GM18499 (cell line): Measurements from ENCODE around the gene TCF12.
"Not testable (repeated sequence)": the region's sequence is repeated elsewhere in the genome, so short reads cannot be mapped to it uniquely, and the experiment has no call there.

Experiments used
- ATAC-seq: cut with Tn5 transposase; IDR thresholded peaks from one replicate; pipeline ENCODE4 v1.9.1; 2021; ENCODE audit warnings: moderate number of reproducible peaks; ENCODE audit not compliant: insufficient read depth, unreplicated experiment

The TCF12 gene

DNA sequence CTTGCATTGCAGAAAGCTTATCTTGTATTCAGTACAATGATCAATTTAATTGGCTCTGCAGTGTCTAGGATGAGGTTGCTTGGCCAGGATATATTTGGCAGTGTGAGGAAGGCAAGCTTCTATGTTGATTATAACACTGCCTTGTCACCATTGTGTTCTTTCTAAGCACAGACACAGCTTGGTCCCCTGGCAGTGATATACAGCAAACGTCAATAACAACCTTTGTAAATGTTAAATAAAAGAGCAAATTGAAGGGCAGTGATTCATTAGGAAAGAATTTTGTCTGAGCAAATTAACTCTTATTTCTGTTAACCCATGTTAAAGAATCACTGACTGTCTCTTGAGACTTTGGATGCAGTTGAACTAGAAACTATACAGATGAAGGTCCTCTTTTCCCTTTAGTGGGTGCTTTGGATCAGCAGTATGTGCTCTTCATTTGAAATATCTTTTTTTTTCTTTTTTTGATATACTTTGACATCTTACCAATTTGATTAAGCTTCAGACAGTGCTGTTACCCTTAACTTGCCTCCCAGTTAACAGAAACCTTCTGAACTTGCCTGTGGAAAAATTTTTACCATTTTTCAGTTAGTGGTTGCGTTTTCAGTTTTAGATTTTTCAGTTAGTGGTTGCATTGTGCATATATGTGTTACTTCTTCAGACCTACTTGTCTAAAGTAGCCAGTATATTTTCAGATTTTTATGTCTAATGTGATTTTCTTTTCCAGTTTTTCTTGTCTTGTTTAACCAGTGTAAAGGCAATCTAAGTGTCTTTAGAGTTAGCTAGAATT is 199.8 kb downstream of the TCF12 start:
- no peak for ATAC-seq

DNA sequence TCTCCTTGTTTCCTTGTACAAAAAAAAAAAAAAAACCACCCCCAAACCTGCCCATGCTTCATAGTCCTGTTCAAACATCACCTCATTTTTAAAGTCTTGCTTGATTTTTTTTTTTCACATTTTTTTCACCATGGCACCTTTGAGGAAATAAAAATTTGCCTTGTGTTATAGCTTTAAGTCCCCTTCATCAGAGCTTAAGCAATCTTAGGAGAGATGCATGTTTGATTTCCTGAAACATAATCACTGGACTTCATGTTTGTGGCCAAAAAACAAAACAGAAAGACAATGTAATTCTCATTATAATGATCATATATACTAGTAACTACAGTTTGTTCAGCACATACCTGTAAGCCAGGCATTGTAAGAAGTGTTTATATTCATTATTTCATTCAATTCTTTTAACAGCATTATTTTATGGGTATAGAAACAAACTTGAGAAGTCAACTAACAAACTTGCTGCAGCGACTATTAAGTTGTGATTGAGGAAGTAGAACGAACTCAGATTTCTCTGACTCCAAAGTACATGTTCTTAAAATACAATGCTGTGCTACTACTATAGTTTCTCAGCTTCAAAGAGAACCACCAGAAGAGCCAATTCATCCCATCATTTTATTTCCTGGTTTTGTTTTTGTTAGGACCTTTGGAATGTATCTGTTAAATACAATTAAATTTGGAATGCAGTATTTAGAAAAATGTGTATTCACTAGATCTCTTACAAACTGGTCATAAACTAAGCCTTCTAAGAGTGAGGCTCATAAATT is 203.8 kb downstream of the TCF12 start:
- no peak for ATAC-seq

DNA sequence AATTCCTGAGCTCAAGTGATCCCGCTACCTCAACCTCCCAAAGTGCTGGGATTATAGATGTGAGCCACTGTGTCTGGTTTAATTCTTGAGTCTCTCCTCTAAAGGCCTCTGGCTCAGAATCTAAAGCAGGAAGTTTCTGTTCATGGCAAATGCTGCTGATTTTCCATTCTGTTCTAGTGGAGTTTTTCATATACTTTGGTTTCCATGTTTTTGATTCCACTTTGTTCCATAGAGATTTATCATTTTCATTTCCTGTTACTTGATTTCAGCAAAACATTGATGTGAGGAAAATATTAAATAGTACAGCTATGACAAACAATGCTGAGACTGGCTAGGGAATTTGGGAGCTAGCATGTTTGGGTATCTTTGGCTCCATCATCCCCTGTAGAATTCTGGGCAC is 205.6 kb downstream of the TCF12 start:
- ATAC-seq = no peak

DNA sequence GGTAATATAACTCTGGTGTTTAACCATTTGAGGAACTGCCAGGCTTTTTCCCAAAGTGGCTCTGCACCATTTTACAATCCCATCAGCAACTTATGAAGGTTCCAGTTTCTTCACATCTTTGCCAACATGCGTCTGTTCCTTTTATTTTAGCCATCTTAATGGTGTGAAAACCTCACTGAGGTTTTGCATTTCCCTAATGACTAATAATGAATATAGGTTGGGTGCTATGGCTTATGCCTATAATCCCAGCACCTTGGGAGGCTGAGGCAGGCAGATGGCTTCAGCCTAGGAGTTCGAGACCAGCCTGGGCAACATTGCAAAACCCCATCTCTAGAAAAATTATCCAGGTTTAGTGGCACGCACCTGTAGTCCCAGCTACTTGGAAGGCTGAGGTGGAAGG is 210.6 kb downstream of the TCF12 start:
- no peak for ATAC-seq

DNA sequence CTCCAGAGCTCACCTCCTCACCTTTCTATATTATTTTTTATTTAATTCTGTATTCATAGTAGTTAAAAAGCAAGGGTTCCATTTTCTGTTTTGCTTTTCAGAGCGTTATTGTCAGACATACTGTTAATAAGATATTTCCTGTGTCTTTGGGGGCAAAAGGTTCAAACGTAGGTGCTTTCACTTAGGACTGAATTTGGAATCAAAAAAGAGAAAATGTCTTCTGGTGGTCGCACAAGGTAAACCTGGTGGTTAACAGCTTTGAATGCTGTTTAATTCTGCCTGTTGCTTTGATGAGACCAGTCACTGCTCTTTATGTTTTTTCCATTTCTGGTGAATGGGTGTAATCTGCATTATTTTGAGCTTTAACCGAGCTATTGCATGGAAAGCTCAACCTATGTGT is 212.5 kb downstream of the TCF12 start:
- ATAC-seq = no peak

DNA sequence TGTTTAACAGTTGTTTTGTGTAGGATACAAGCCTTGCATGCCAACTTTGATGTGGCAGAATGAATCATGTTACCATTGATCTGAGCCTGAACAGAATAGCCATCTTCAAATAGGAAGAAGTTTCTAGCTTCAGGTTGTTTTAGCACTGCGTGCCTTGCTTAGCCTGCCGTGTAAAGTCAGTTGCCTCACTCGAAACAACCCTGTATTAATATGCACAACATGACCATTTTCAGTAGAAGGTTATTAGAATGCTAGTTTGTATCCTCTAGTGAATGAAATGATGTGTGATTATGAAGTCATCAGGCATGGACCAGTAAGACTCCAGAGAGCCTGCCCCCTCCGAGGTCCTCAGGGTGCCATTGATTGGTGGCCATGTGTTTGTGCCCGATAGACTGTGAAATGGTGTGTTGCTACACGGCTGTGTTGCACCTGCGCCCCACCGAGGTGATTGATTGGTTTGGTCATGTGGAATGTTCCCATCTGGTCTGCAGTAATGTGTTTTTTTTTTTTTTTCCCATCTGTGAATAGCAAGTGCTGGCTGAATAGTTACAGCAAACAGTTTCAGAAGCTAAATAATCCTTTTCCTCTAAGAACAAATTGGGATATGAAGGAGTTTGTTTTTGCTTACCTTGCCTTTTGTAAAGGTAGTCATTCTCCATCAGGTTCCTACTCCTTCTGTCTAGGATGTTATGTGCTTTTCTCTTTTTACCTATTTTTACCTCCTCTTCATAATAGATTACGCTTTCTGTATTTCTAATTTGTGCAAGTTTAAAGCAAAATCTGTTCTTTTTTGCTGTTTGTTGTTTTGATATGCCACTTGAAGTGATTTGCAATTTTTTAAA is 214.9 kb downstream of the TCF12 start:
- ATAC-seq = no peak

DNA sequence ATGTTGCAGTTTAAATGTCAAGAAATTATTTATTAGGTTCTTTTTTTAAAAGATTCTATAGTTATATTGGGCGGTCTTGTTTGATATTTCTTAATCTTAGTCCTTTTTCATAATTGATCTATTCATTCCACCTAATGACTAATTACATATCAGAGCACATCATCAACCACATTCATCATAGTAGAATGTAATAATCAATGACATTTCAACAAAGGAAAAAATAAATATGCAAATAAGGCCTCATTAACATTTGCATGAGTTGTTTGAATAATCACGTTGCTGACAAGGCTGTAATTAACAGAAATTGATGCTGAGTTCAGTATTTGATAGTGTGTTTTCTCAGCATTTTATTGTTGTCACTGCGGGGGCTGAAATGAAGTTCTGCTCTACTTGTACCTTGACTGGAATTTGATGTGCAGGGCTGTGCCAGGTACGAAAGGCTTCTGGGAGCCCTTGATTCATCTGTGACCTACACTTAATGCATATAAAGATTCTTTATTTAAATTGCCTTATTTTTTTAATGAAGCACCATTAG is 215.7 kb downstream of the TCF12 start:
- ATAC-seq = no peak

DNA sequence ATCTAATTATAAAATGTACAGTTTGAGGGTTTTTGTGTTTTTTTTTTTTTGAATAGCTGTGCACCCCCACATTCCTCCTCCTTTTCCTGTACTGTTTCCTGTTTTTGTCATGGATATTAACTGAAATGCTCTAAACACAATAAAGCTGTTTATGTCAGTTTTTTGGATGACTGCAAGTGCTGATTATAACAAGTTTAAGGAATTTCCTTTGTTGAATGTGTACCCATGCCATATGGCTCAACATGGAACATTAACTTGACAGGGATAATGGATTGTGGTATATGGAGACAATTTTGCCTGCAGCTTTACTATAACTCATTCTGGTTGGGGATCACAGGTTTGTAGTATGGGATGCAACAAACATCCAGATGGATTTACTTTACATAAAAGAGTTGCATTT is 216.4 kb downstream of the TCF12 start:
- no peak for ATAC-seq

DNA sequence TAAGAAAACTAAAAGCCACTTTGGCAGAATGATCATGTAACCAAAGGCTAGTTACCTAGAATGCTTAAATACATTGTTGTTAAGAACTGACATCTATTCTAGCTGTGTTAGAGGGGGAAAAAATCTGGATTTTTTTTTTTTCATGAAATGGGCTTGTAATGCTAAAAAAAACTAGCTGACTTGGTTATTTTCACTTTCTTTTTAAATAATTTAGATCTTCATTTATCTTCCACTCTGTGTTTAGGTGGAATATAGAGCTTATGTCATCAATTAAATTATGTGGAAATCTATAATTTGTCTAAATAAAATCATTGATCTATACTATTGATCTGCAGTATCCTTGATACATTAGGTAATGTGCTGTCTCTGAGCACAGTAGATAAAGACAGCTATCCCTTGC is 217.4 kb downstream of the TCF12 start:
- ATAC-seq = no peak

DNA sequence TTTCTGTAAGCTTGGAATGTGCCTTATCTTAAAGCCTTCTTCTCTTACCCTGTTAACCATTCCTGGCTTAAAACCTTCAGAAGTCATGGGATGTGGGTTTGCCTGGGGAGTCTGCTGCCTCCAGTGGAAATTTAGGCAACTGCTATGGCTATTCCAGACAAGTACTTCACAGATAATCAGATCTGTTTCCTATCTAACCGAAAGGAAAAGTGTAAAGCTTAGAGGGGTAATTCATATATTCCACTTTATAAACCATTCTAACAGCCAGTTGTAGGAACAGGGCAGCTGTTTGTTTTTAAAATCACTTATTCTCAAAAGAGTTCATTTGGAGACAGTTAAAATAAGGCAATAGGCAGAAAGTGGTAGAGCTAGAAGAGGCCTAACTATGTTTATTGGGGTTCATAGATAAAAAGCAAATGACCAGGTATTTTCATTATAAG is 219.9 kb downstream of the TCF12 start:
- no peak for ATAC-seq

DNA sequence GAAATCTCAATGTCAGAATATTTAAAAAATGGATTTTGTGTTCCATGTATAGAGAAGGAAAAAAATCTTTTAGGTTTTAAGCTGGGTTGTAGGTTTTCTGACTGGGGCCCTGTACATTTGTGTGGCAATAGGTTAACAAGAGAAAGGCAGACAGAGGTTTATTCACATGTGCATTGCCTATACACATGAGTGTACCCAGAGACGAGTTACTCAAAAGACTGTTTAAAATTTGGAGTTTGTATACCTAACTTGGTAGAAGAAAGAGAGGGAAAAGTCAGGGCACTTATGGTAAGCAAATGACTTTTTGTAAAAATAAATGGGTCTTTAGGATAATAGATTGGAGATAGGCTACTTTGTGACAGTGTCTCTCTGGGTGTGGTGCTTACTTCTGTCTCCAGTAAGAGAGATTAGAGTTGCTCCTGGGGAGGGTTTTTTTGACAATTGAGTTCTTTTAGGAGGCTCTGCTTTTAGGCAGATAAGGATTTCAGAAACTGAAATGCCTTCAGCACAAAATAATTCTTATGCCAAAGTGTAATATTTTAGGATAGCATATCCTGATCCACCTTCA is 225.2 kb downstream of the TCF12 start:
- ATAC-seq = no peak

DNA sequence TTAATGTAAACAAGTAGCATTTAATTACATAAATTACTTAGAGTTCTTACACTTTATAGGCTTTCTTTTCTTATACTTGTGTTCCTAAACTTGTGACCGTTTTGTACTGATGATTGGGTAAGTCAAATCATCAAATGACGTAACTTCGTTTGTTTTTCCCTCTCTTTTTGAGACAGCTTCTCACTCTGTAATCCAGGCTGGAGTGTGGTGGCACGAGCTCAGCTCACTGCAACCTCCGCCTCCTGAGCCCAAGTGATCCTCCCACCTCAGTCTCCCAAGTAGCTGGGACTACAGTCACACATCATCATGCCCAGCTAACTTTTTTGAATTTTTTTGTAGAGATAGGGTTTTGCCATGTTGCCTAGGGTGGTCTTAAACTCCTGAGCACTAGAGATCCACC is 226.0 kb downstream of the TCF12 start:
- ATAC-seq = no peak

DNA sequence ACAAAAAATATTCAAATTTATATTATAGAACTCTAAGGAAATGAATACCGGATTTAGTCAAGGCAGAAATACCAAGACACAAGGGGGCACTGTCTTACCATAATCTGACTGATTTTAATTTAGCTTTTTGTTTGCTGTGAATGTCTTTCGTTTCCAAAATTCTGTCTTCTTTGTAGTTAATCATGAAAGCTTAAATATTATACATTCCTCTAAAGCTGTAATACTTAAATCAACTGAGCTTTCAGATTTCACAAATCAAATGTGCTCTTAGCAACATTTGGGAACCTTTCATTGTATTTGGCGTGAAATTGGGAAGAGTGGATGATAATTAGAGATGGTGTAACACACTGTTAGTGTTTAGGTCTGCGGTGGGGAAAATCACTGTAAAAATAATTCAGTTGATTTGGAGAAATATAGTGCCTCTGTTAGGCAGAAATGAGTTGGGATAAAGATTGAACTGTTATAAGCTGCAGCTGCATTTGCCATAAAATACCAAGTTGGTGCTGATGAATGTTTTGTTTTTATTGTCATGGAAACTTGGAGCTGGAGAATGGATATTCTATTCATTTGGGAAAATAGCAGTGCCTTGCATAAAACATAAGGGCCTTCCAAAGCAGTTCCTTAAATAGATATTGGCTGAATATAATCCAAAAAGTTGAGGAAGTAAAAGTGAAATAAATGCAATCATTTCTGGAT is 228.2 kb downstream of the TCF12 start:
- ATAC-seq = no peak

DNA sequence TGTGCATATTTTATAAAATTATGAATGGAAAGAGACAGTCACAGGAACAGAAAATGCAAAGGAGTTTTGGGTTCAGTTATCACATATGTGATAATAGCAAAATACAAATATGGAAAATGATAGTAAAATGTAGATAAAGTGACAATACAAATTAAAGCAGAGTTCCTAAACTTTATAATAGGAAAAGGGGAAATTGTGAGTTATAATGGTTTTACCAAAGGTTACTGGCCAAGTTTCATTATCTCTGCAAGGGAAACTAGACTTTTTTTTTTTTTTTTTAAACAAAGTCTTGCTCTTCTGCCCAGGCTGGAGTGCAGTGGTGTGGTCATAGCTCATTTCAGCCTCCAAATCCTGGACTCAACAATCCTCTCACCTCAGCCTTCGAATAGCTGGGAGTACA is 229.2 kb downstream of the TCF12 start:
- ATAC-seq = no peak

DNA sequence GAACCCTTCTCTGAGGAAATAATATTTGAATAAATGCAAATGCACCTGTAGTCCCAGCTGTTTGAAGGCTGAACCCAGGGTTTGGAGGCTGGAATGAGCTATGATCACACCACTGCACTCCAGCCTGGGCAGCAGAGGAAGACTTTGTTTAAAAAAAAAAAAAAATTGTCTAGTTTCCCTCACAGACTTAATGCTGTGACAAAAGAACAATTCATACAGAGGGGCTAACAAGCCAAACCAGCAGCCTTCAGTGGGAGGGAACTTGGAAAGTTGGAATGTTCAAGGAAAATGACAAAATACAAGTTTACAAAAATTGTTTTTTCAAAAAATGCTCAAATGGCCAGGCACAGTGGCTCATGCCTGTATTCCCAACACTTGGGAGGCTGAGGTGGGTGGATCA is 229.8 kb downstream of the TCF12 start:
- ATAC-seq = no peak

DNA sequence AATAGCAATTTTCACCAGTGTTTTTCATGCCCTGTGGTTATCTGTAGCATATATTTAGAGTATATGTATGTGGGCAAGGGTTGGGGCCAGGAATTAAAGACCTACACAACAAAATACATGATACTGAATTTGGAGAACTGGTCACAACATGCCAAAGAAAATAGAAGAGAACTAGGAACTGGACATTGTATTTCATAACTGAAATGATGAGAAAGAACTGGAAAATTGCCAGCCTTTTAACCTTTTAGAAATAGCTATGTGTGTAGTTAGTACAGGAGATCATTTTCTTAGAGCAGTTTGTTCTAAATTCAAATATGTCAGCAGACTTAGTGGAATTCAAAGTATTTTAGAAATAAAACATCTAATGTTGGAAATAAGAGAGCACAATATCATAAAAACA is 230.8 kb downstream of the TCF12 start:
- no peak for ATAC-seq

DNA sequence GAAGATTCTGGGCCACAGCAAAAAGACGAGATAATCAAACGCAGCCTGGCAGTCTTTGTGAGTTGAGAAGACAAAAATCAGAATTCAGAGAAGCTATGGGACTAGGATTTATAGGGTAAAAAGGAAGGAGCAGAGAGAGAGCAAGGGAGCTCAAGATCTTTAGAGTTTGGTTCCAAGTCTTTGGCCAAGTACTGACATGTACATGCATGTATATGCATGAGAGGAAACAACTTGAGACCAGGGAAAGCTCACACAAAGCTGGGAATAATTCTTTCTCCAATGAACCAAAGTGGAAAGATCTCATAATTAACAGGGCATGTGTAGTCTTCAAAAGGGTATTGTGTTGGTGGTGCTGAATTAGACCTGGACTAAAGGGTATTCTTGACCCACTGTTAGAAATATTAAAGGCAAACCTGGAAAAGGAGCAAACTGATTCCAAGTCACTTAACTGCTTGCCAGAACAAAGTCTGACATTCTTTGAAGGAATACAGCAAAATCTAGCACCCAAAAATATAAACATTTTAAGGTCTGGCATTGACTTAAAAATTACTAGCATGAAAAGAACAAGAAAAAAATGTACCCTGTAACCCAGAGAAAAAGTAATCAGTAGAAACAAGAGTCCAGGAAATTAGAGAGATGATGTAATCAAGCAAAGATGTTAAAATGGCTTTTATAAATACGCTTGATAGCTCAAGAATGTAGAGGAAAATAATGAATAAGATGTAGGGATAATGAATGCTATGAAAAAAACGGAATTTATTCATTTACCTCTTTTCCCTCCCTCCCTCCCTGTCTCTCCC is 231.8 kb downstream of the TCF12 start:
- ATAC-seq = no peak

DNA sequence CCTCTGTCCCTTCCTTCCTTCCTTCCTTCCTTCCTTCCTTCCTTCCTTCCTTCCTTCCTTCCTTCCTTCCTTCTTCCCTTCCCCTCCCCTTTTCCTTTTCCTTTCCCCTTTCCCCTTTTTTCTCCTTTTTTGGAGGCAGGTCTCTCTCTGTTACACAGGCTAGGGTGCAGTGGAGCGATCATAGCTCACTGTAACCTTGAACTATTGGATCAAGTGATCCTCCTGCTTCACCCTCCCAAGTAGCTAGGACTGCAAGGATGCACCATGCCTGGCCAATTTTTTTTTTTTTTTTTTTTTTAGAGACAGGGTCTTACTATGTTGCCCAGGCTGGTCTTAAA is 232.4 kb downstream of the TCF12 start:
- not testable (repeated sequence) for ATAC-seq

DNA sequence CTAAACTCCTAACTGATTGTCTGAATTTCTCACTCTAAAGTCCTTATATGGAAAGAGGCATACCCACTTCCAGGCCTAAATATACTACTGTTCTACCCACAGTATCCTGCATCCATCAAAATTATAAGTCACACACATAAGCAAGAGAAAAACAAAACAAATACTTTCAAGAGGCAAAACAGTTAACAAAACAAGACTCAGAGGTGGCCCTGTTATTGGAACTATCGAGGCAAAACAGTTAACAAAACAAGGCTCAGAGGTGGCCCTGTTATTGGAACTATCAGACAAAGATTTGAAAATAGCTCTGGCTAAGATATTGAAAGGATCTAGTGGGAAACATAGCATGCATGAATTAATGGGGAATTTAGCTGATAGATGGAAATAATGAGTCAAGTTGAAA is 233.7 kb downstream of the TCF12 start:
- ATAC-seq = no peak
